ENCODE results near the gene HIVEP3. TPM values are rescaled to one million over a fixed set of nuclear protein-coding genes. Genes with fewer than 3 reads are reported as not detected.
A peak's percentile ranks its signal among the peaks of the same experiment; 100 is the strongest.

HIVEP3 gene
- total RNA-seq, 8 experiments from 2014 or later = 3.1 to 8.0 (median 4.6) TPM

DNA sequence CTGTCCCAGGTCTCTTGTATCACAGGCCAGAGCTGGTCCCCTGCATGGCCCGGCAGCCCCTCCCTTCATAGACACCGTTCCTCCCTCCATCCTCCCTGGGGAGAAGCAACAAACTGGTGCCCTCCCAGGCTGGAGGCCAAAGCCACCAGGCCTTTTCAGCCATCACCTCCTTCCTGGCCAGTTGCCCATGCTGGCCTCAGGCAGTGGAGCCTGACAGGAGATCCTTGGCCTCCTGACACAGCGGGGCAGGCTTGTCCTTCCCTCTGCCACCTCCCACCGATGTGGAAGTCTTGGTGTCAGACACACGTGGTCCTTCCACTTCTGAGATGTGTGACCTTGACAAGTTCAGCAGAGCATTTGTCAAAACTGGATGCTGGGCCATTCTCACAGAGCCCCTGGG, 206.0 kb downstream of the HIVEP3 start:
- Histone ChIP-seq H3K4me1 (replicated peaks in 1 of 2) (peaks cover 45 to 46% of the 10 kb centered on the region in 2 donors), H3K4me3 (no peak overlapping the region), H3K27ac (peak overlapping the region in 1 of 2 donors; percentile 21)
- ATAC-seq (replicated peaks in 6 of 8) = peak; percentile 12 to 55 (median 32)
- WGBS, 10 experiments = 0 to 80% (median 60%) methylated on average over 1 to 2 of the region's 5 CpGs; no CpG with 5 or more reads in 5 of the 10 experiments
- in situ Hi-C loops (cut with MboI; ENCODE audit: low pct_unique_long_range_greater_than_20kb in 2 of 9, low sequenced_read_pairs in 9 of 9, unreplicated experiment in 9 of 9) = no loop called here

DNA sequence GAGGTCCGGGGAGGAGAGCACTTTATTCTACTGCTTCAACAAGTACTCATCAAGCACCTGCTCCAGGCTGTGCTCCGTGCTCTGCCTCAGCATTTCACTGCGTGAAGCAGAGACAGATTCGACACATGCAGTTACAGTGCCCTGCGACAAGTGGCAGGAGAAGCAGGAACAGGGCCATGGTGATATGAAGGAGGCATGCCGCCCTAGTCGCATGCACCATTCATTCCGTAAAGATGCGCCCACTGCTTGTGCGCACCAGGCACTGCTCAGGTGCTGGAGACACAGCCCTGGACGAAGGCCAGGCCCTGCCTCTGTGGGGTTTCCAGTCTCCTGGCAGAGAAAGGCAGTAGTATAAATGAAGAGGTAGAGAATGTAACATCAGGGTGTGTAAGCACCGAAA, 206.6 kb downstream of the HIVEP3 start:
- Histone ChIP-seq H3K4me3 (no peak overlapping the region), H3K4me1 (replicated peaks in 1 of 2) (peaks cover 45 to 46% of the 10 kb centered on the region in 2 donors), H3K27ac (peak overlapping the region in 1 of 2 donors; percentile 21)
- no peak for ATAC-seq (replicated peaks in 6 of 8)
- in situ Hi-C loops (cut with MboI; ENCODE audit: low pct_unique_long_range_greater_than_20kb in 2 of 9, low sequenced_read_pairs in 9 of 9, unreplicated experiment in 9 of 9) = no loop called here
- 85 to 97% (median 91%) methylated on average over 2 to 12 of the region's 12 CpGs; no CpG with 5 or more reads in 5 of the 10 experiments for WGBS, 10 experiments

DNA sequence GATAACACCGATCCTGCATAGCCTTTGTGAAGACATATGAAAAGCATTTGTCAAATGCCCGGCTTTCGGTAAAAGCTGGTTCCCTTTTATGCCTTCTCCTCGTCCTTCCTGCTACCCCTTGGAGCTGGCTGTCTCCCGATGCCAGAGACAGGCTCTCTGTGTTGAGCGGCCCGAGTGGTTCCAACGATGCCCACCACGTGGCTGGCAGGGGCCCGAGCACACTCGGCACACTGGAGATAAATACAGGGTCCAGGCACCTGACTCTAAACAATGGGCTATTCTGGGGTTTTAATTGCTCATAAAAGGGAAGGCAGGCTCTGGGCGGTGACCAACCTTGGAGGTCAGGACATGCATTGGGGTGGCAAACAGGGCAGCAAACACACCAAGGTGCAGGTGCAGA, 207.1 kb downstream of the HIVEP3 start:
- H3K27ac ChIP-seq = no peak overlapping the region
- H3K4me3 ChIP-seq = no peak overlapping the region
- ATAC-seq (replicated peaks in 6 of 8) = no peak
- WGBS, 10 experiments = 80 to 94% (median 88%) methylated on average over 1 to 12 of the region's 12 CpGs; no CpG with 5 or more reads in 3 of the 10 experiments
- in situ Hi-C loops (cut with MboI; ENCODE audit: low pct_unique_long_range_greater_than_20kb in 2 of 9, low sequenced_read_pairs in 9 of 9, unreplicated experiment in 9 of 9) = no loop called here
- peaks cover 45% of the 10 kb centered on the region in 2 donors for H3K4me1 ChIP-seq (replicated peaks in 1 of 2)

DNA sequence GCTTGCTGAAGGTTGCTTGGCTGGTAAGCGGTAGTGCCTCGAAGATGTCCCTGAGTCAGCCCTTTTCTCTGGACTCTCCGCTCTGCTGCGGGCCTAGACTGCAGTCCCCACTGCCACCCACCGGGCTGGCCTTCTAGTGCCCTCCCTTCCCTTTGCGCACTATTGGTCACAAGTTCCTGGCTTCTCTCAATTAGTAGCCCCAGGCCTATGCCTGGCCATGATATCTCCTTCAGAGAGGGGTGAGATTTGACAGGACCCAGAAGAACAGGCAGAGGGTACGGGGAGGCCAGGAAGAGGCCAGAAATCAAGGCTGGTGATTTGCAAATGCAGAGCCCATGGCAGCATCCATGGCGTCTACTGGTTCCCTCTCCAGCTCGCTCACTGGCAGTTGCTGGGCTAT, 207.7 kb downstream of the HIVEP3 start:
- WGBS, 10 experiments = 86 to 100% (median 92%) methylated on average over 2 to 7 of the region's 9 CpGs; no CpG with 5 or more reads in 4 of the 10 experiments
- peaks cover 39% of the 10 kb centered on the region in 2 donors for H3K4me1 ChIP-seq (replicated peaks in 1 of 2)
- ATAC-seq (replicated peaks in 6 of 8) = no peak
- H3K4me3 ChIP-seq = no peak overlapping the region
- in situ Hi-C loops (cut with MboI; ENCODE audit: low pct_unique_long_range_greater_than_20kb in 2 of 9, low sequenced_read_pairs in 9 of 9, unreplicated experiment in 9 of 9) = no loop called here
- no peak overlapping the region for H3K27ac ChIP-seq

DNA sequence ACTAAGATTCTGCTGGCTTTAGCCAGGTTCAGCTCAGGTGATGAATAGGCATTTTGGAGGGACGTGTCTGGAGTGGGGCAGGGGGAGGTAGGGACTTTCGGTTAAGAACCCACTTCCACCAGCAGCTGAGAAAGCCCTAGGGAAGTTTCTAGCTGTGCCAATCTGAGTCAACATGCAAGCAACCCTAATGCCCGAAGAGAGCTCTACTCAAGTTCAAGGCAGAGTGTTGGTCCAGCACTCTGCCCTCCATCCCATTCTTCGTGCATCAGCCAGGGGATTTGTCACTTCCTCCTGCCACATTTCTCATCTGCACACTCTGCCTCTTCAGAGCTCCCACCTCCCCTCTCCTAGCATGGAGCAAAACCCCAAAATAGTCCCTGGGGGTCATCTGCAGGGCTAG, 208.8 kb downstream of the HIVEP3 start:
- Histone ChIP-seq H3K4me1 (replicated peaks in 1 of 2) (peaks cover 28% of the 10 kb centered on the region in 2 donors), H3K4me3 (no peak overlapping the region), H3K27ac (no peak overlapping the region)
- WGBS, 10 experiments = 83 to 100% (median 88%) methylated on average over 1 to 4 of the region's 4 CpGs; no CpG with 5 or more reads in 4 of the 10 experiments
- no peak for ATAC-seq (replicated peaks in 6 of 8)
- in situ Hi-C loops (cut with MboI; ENCODE audit: low pct_unique_long_range_greater_than_20kb in 2 of 9, low sequenced_read_pairs in 9 of 9, unreplicated experiment in 9 of 9) = no loop called here

DNA sequence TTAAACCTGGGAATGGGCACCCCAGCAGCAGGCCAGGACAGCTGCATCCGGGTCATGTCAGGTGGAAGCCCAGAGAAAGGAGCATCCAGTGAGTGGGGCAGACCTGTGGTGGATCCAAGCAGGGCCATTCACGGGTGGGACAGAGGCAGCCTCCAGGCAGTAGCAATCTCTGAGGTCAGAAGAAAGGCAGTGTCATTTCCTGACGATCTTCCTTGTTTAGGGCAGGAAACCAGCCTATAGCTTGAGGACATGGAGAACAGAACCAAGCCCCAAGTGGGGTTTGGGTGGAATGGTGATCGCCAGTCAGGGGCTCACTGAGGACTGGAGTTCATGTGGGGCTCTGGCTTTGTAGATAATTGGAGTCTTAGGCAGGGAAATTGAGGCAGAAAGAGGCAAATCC, 209.4 kb downstream of the HIVEP3 start:
- 0 to 96% (median 83%) methylated on average over 1 to 4 of the region's 4 CpGs; no CpG with 5 or more reads in 4 of the 10 experiments for WGBS, 10 experiments
- no peak overlapping the region for H3K27ac ChIP-seq
- no peak overlapping the region for H3K4me3 ChIP-seq
- in situ Hi-C loops (cut with MboI; ENCODE audit: low pct_unique_long_range_greater_than_20kb in 2 of 9, low sequenced_read_pairs in 9 of 9, unreplicated experiment in 9 of 9) = no loop called here
- ATAC-seq (replicated peaks in 6 of 8) = no peak
- H3K4me1 ChIP-seq (replicated peaks in 1 of 2) = peaks cover 22 to 23% of the 10 kb centered on the region in 2 donors

DNA sequence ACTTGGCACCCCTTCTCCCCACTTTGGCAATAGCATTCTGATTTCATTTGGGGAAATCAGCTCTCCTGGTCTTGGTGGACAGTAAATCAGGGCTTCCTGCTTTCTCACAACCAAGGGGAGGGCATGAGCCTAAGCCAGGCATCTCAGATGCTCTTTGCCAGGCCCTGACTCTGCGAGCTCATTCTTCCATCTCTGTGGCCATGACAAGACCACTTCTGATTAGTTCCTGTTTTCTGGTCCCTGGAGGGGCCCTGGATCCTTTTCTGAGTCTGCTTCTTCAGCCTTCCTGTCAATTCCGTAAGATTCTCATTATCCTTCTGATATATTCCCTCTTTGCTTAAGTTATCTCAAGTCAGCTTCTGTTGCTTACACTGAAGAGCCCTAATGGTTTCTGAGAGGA, 210.4 kb downstream of the HIVEP3 start:
- Histone ChIP-seq H3K4me1 (replicated peaks in 1 of 2) (peaks cover 12 to 13% of the 10 kb centered on the region in 2 donors), H3K27ac (no peak overlapping the region), H3K4me3 (no peak overlapping the region)
- ATAC-seq (replicated peaks in 6 of 8) = no peak
- 83 to 100% (median 100%) methylated on average over 1 to 2 of the region's 2 CpGs; no CpG with 5 or more reads in 4 of the 10 experiments for WGBS, 10 experiments
- in situ Hi-C loops (cut with MboI; ENCODE audit: low pct_unique_long_range_greater_than_20kb in 2 of 9, low sequenced_read_pairs in 9 of 9, unreplicated experiment in 9 of 9) = no loop called here

DNA sequence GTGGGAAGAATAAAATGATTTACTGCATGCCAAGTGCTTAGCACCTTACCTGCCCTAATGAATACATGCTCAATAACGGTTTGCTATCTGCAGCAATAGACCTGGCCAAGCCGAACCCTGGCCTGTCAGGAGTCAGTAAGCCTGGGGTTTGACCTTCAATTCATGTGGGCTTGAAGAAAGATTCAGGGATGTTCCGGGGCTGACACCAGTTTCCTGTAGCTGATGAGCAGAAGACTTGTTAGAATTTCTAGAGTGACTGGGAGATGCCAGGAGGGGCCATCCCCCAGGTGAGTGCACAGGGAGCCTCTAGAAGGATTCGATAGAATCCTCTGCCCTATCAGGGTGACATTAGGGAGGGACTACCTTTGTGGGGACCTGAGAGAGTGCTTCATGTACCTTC, 210.9 kb downstream of the HIVEP3 start:
- H3K4me1 ChIP-seq (replicated peaks in 1 of 2) = peaks cover 7% of the 10 kb centered on the region in 2 donors
- 68 to 100% (median 83%) methylated on average over 1 to 4 of the region's 4 CpGs; no CpG with 5 or more reads in 1 of the 10 experiments for WGBS, 10 experiments
- in situ Hi-C loops (cut with MboI; ENCODE audit: low pct_unique_long_range_greater_than_20kb in 2 of 9, low sequenced_read_pairs in 9 of 9, unreplicated experiment in 9 of 9) = no loop called here
- no peak for ATAC-seq (replicated peaks in 6 of 8)
- H3K4me3 ChIP-seq = no peak overlapping the region
- H3K27ac ChIP-seq = no peak overlapping the region

DNA sequence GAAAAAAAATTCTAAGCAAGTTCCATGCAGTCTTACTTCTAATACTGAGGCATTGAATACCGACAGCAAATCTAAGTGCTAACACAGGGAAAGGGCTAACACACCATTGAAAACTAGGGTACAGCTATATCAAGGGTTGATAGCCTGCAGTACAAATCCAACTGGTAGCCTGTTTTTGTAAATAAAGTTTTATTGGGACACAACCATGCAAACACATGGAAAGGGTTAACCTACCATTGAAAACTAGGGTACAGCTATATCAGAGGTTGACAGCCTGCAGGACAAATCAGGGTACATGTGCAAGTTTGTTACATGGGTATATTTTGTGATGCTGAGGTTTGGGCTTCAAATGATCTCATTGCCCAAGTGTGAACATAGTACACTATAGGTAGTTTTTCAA, 212.9 kb downstream of the HIVEP3 start:
- Histone ChIP-seq H3K4me1 (replicated peaks in 1 of 2) (peaks cover 0 to 6% of the 10 kb centered on the region in 2 donors), H3K27ac (no peak overlapping the region), H3K4me3 (no peak overlapping the region)
- ATAC-seq (replicated peaks in 6 of 8) = no peak
- in situ Hi-C loops (cut with MboI; ENCODE audit: low pct_unique_long_range_greater_than_20kb in 2 of 9, low sequenced_read_pairs in 9 of 9, unreplicated experiment in 9 of 9) = no loop called here
- 33 to 100% (median 100%) methylated on average over 1 of the region's 1 CpG; no CpG with 5 or more reads in 5 of the 10 experiments for WGBS, 10 experiments

DNA sequence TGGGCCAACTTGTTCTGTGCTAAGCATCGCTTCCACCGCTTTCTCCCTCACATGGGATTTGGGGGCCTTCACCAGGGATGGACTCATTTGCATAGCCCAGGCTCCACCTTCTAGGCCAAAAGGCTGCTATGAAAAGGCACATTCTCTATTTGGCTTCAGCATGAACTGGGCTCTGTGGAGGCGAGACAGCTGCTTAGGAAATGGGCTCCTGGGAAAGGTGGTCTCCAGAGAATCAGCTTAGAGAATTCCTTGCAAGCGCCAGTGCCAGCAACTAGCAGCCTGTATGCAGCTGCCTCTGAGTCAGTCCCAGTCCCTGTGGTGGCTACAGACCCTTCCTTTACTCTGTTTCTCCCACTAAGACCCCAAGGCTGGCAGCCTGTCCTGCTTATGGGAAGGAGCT, 214.5 kb downstream of the HIVEP3 start:
- WGBS, 10 experiments = 76 to 100% (median 90%) methylated on average over 2 to 4 of the region's 4 CpGs; no CpG with 5 or more reads in 3 of the 10 experiments
- Histone ChIP-seq H3K27ac (no peak overlapping the region), H3K4me3 (no peak overlapping the region), H3K4me1 (replicated peaks in 1 of 2) (peaks cover 0 to 6% of the 10 kb centered on the region in 2 donors)
- in situ Hi-C loops (cut with MboI; ENCODE audit: low pct_unique_long_range_greater_than_20kb in 2 of 9, low sequenced_read_pairs in 9 of 9, unreplicated experiment in 9 of 9) = no loop called here
- ATAC-seq (replicated peaks in 6 of 8) = no peak

DNA sequence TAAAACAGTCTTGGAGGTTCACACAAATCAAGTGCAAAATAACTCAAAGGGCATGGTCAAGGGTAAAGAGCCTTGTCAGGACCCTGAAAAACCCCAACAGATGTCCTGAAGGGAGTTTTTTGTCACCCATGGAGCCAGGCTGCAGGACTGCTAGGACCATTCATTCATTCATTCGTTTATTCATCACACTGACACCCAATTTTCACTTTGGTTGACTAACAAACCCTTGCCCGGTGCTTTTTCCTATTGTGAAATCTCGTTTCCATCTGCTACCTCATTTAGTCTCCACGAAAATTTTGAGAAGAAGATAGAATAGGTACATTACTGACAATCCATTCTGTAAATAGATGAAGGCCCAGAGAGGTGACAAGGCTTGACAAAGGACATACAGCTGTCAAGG, 216.0 kb downstream of the HIVEP3 start:
- in situ Hi-C loops (cut with MboI; ENCODE audit: low pct_unique_long_range_greater_than_20kb in 2 of 9, low sequenced_read_pairs in 9 of 9, unreplicated experiment in 9 of 9) = no loop called here
- 0 to 81% (median 62%) methylated on average over 1 to 4 of the region's 4 CpGs; no CpG with 5 or more reads in 1 of the 10 experiments for WGBS, 10 experiments

DNA sequence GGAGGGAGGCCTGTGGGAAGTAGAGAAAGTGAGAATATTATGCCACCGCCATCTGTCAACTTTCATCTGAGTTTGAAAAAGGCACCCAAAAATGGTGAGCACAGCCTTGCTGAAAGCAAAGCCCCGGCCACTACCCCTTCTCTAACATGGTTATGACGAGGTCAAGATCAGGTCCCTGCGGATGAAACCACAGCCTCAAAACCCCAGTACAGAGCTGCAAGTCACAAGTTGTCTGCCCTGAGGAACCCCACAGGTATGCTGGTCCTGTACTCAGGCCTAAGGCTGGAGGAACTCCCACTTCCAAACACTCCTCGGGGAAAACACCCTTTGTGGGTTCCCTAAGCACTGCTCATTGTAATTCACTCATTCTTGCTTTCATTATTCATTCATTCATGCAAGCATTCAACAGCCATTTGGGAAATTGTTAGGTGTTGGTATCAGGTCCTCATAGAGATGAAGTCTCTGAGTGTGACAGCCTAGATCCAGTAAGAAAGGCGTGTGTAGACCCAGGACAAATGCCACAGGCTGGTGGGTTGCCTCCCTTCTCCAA, 217.7 kb downstream of the HIVEP3 start:
- Histone ChIP-seq H3K4me3 (no peak overlapping the region), H3K4me1 (replicated peaks in 1 of 2) (peaks cover 0 to 6% of the 10 kb centered on the region in 2 donors), H3K27ac (no peak overlapping the region)
- 48 to 100% (median 78%) methylated on average over 1 to 6 of the region's 6 CpGs; no CpG with 5 or more reads in 1 of the 10 experiments for WGBS, 10 experiments
- in situ Hi-C loops (cut with MboI; ENCODE audit: low pct_unique_long_range_greater_than_20kb in 2 of 9, low sequenced_read_pairs in 9 of 9, unreplicated experiment in 9 of 9) = no loop called here
- no peak for ATAC-seq (replicated peaks in 6 of 8)

More for the DNA sequence above, 216.0 kb downstream of the HIVEP3 start:
- peaks cover 0 to 6% of the 10 kb centered on the region in 2 donors for H3K4me1 ChIP-seq (replicated peaks in 1 of 2)
- H3K27ac ChIP-seq = no peak overlapping the region
- ATAC-seq (replicated peaks in 6 of 8) = no peak
- no peak overlapping the region for H3K4me3 ChIP-seq

DNA sequence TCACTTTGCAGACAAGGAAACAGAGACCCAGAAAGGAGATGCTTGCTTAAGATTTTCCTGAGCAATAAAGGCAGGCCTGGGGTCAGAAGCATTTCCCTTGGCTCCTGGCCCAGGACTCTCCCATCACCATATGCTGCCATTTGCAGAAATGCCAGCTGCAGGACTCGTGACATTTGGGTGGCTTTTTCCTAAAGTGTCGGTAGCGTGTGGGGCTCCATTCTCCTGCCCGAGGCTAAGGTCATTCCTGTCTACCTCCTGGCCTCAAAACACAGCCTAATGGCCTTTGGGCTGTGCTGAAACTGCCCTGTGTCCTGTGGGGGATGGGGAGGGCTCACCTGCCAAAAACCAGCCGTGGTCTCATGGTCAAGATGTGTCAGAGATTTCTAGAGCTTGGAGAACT, 218.1 kb downstream of the HIVEP3 start:
- 40 to 100% (median 86%) methylated on average over 1 to 5 of the region's 5 CpGs; no CpG with 5 or more reads in 4 of the 10 experiments for WGBS, 10 experiments
- in situ Hi-C loops (cut with MboI; ENCODE audit: low pct_unique_long_range_greater_than_20kb in 2 of 9, low sequenced_read_pairs in 9 of 9, unreplicated experiment in 9 of 9) = no loop called here
- no peak for ATAC-seq (replicated peaks in 6 of 8)

DNA sequence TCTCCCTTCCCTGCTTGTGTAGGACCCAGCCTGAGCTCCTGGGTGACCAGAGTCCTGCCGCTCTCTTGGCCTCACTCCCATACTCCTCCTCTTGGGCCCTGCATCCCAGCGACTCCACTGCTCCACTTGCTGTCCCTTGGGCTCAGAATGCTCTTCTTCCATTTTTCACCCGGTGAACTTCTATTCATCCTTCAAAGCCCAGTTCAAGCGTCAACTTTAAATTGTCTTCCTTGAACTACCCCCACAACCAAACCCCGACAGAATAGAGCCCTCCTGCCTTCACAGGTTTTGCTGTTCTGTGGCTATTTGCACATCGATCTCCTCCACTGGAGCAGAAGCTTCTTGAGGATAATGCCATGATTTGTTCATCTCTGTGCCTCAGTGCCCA, 218.9 kb downstream of the HIVEP3 start:
- WGBS, 10 experiments = 67 to 100% (median 90%) methylated on average over 1 to 5 of the region's 6 CpGs; no CpG with 5 or more reads in 2 of the 10 experiments
- no peak overlapping the region for H3K27ac ChIP-seq
- H3K4me1 ChIP-seq (replicated peaks in 1 of 2) = peaks cover 0 to 6% of the 10 kb centered on the region in 2 donors
- no peak overlapping the region for H3K4me3 ChIP-seq
- ATAC-seq (replicated peaks in 6 of 8) = no peak
- in situ Hi-C loops (cut with MboI; ENCODE audit: low pct_unique_long_range_greater_than_20kb in 2 of 9, low sequenced_read_pairs in 9 of 9, unreplicated experiment in 9 of 9) = no loop called here

More for the DNA sequence above, 218.1 kb downstream of the HIVEP3 start:
- Histone ChIP-seq H3K4me1 (replicated peaks in 1 of 2) (peaks cover 0 to 6% of the 10 kb centered on the region in 2 donors), H3K4me3 (no peak overlapping the region), H3K27ac (no peak overlapping the region)
